ENCODE measurements around the gene HPS1. TPM values are rescaled to one million over a fixed set of nuclear protein-coding genes. Genes with fewer than 3 reads are reported as not detected.

Gene HPS1
- 40.8 and 41.2 TPM in 2 replicates for total RNA-seq
- 98.5 and 104 TPM in 2 replicates for polyA plus RNA-seq

DNA sequence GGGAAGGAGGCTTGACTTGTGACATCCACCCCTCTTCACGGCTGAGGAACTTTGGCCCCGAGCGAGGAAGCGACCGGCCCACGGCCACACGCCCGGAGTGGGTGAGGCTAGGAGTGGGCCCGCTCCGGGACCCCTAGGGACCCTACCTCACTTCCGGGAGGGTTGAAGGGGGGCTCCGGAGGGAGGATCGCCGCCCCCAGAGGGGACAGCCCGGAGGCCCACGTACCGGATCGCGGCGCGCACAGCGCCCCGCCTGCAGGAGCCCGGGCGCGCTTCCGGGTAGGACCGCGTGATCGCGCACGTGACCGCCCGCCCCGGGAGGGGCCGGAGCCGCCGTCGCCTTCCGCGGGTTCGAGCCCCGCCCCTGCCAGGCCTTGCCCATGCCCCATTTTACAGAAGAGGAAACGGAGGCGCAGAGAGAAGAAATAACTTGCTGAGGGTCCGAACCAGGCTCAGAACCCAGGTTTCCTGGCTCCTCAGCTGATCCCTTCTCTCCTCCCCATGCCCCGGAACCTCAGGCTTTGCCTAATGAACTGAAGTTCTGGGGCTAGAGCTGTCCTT is at the start of gene HPS1:
Gene HPS1 (minus strand): TSS at position 275 of the 561 bp plus-strand sequence. CDS start 3,695 bp downstream, outside the sequence.
- Histone ChIP-seq H3K36me3 (replicated peaks; ENCODE audit: insufficient read depth, low read depth) (no peaks in the 10 kb centered on the region), H3K27me3 (no peaks in the 10 kb centered on the region), H3K4me2 (peak within 1 kb of the TSS; percentile 93), H2AFZ (peak within 1 kb of the TSS; percentile 99), H3K4me1 (ENCODE audit: insufficient read depth) (no peaks in the 10 kb centered on the region), H3K4me3 (peak within 1 kb of the TSS; percentile 69), H3K9me3 (ENCODE audit: low read depth) (no peaks in the 10 kb centered on the region), H3K27ac (peak within 1 kb of the TSS; percentile 95), H3K9me2 (replicated peaks; ENCODE audit: insufficient read depth) (no peaks in the 10 kb centered on the region), H4K20me1 (ENCODE audit: insufficient read depth, poor library complexity, severe bottlenecking) (no peaks in the 10 kb centered on the region), H3K79me2 (peaks cover 14% of the 10 kb centered on the region)
- WGBS (ENCODE audit: low lambda C conversion rate, missing lambda C conversion rate), result 4% methylated on average over 42 of the region's 47 CpGs
- TF ChIP-seq EZH2 (IDR thresholded peaks at IDR 0.05; ENCODE audit: borderline replicate concordance) (no peak), EZH2phosphoT487 (IDR thresholded peaks at IDR 0.05; ENCODE audit: low read depth, severe bottlenecking, unreplicated experiment) (no peak)
- TF ChIP-seq, protein P1, sequence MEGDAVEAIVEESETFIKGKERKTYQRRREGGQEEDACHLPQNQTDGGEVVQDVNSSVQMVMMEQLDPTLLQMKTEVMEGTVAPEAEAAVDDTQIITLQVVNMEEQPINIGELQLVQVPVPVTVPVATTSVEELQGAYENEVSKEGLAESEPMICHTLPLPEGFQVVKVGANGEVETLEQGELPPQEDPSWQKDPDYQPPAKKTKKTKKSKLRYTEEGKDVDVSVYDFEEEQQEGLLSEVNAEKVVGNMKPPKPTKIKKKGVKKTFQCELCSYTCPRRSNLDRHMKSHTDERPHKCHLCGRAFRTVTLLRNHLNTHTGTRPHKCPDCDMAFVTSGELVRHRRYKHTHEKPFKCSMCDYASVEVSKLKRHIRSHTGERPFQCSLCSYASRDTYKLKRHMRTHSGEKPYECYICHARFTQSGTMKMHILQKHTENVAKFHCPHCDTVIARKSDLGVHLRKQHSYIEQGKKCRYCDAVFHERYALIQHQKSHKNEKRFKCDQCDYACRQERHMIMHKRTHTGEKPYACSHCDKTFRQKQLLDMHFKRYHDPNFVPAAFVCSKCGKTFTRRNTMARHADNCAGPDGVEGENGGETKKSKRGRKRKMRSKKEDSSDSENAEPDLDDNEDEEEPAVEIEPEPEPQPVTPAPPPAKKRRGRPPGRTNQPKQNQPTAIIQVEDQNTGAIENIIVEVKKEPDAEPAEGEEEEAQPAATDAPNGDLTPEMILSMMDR (IDR thresholded peaks at IDR 0.05; ENCODE audit: poor library complexity), result no peak
- peak; percentile 91 for DNase-seq (ENCODE audit: low spot score)

DNA sequence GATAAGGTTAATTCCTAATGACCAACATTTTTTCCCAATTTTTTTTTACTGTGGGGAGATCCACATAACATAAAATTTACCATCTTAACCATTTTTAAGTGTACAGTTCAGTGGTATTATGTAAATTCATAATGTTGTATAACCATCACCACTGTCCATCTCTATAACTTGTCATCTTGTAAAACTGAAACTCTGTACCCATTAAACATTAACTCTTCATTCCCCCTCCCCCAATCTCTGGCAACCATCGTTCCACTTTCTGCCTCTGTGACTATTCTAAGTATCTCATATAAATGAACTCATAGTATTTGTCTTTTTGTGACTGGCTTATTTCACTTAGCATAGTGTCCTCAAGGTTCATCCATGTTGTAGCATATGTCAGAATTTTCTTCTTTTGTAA is 46.0 kb upstream of the HPS1 start:
- TF ChIP-seq EZH2phosphoT487 (IDR thresholded peaks at IDR 0.05; ENCODE audit: low read depth, severe bottlenecking, unreplicated experiment), result no peak
- TF ChIP-seq, protein P1 (IDR thresholded peaks at IDR 0.05; ENCODE audit: poor library complexity), result no peak
- TF ChIP-seq EZH2 (IDR thresholded peaks at IDR 0.05; ENCODE audit: borderline replicate concordance), result no peak
- H3K27me3 ChIP-seq, result no peaks in the 10 kb centered on the region
- DNase-seq (ENCODE audit: low spot score), result no peak
- H2AFZ ChIP-seq, result no peak overlapping the region
- H4K20me1 ChIP-seq (ENCODE audit: insufficient read depth, poor library complexity, severe bottlenecking), result no peaks in the 10 kb centered on the region
- H3K4me3 ChIP-seq, result no peak overlapping the region
- H3K36me3 ChIP-seq (replicated peaks; ENCODE audit: insufficient read depth, low read depth), result no peaks in the 10 kb centered on the region
- no peaks in the 10 kb centered on the region for H3K79me2 ChIP-seq
- H3K4me2 ChIP-seq, result no peak overlapping the region
- H3K9me3 ChIP-seq (ENCODE audit: low read depth), result peaks cover 12% of the 10 kb centered on the region
- H3K9me2 ChIP-seq (replicated peaks; ENCODE audit: insufficient read depth), result no peaks in the 10 kb centered on the region
- 78% methylated on average over 1 of the region's 1 CpG for WGBS (ENCODE audit: low lambda C conversion rate, missing lambda C conversion rate)
- no peaks in the 10 kb centered on the region for H3K4me1 ChIP-seq (ENCODE audit: insufficient read depth)
- no peak overlapping the region for H3K27ac ChIP-seq

DNA sequence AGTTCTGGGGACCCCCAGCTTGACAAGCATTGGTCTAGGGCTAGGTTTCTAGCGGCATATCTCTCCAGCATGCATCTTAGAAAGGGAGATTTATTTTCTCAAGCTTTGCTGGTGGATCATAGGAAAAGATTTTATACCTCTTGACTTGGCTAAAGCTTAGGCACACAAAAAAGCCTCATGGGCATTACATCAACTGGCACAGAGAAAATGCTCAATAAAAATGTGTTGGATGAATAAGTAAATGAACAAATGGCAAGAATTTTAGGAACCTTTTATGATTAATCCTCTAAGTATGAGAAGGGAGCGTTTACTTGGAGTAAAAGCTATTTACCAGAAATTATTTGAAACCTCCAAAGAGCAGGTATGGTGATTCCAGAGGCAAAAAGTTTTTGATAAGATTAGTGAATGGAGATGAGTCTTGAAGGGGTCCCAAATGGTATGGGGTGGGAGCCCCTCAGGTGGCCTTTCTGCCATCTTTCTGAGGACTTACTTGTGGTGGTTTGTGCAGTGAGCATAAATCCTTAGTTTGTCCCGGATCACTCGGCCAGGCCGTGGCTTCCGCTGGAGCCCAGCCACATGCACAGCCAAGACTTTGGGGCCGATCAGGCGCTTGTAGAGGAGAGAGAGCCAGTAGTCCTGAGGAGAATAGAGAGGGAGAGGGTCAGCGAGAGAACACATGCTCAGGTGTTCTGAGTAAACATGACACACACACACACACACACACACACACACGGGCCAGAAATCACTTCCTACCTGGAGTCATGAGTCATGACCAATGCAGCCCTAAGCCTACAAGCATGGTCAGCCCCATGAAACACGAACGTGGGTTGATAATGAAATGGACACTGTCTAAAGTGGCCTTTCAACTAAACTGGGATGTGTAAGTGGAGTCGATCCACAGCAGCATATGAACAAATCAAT is 43.1 kb upstream of the HPS1 start:
- no peak overlapping the region for H3K4me2 ChIP-seq
- WGBS (ENCODE audit: low lambda C conversion rate, missing lambda C conversion rate), result 88% methylated on average over 13 of the region's 13 CpGs
- H3K9me2 ChIP-seq (replicated peaks; ENCODE audit: insufficient read depth), result no peaks in the 10 kb centered on the region

More for the DNA sequence above, 43.1 kb upstream of the HPS1 start:
- TF ChIP-seq EZH2 (IDR thresholded peaks at IDR 0.05; ENCODE audit: borderline replicate concordance) (no peak), EZH2phosphoT487 (IDR thresholded peaks at IDR 0.05; ENCODE audit: low read depth, severe bottlenecking, unreplicated experiment) (no peak)
- TF ChIP-seq, protein P1 (IDR thresholded peaks at IDR 0.05; ENCODE audit: poor library complexity), result no peak
- H3K27me3 ChIP-seq, result no peaks in the 10 kb centered on the region
- no peak overlapping the region for H2AFZ ChIP-seq
- no peaks in the 10 kb centered on the region for H4K20me1 ChIP-seq (ENCODE audit: insufficient read depth, poor library complexity, severe bottlenecking)
- no peaks in the 10 kb centered on the region for H3K4me1 ChIP-seq (ENCODE audit: insufficient read depth)
- no peaks in the 10 kb centered on the region for H3K36me3 ChIP-seq (replicated peaks; ENCODE audit: insufficient read depth, low read depth)
- peak; percentile 16 for DNase-seq (ENCODE audit: low spot score)
- no peak overlapping the region for H3K4me3 ChIP-seq
- no peak overlapping the region for H3K27ac ChIP-seq
- H3K79me2 ChIP-seq, result no peaks in the 10 kb centered on the region
- H3K9me3 ChIP-seq (ENCODE audit: low read depth), result peaks cover under 1% of the 10 kb centered on the region

Measured in hepatocyte (in vitro differentiated cells).